K562 (cell line): Measurements from ENCODE around the gene PRKAR2B. TPM values are rescaled to one million over a fixed set of nuclear protein-coding genes. Genes with fewer than 3 reads are reported as not detected.

ENCODE experiments used
- BRD9 ChIP-seq: fragments of 450-650 bp; IDR thresholded peaks from 2 replicates; pipeline ENCODE4 v1.6.1; 2018; ENCODE audit warnings: low read depth; ENCODE audit not compliant: partially characterized antibody
- BRF1 ChIP-seq: IDR thresholded peaks from 3 replicates; pipeline ENCODE4 v1.6.1; 2011; ENCODE audit warnings: borderline replicate concordance, mild to moderate bottlenecking; ENCODE audit not compliant: insufficient read length; ENCODE audit errors: extremely low read depth
- CTBP1 ChIP-seq: fragments of 450-650 bp; IDR thresholded peaks from 2 replicates; pipeline ENCODE4 v1.6.1; 2016; ENCODE audit warnings: borderline replicate concordance
- ELF4 ChIP-seq: fragments of 450-650 bp; formaldehyde crosslinking; IDR thresholded peaks from 2 replicates; pipeline ENCODE4 v1.4.0; 2022; ENCODE audit warnings: missing genetic modification characterization
- EP400 ChIP-seq: fragments of 450-650 bp; IDR thresholded peaks from 2 replicates; pipeline ENCODE4 v1.6.1; 2017; ENCODE audit warnings: antibody characterized with exemption, mild to moderate bottlenecking, moderate library complexity
- FOXA1 ChIP-seq: fragments of 450-650 bp; IDR thresholded peaks from 2 replicates; pipeline ENCODE4 v1.6.1; 2016; ENCODE audit warnings: mild to moderate bottlenecking, borderline replicate concordance
- FOXP1 ChIP-seq: sonication (generic); formaldehyde crosslinking; IDR thresholded peaks from 2 replicates; pipeline ENCODE4 v1.8.0; 2022; ENCODE audit warnings: mild to moderate bottlenecking, missing genetic modification reagents
- GABPB1 ChIP-seq: sonication (generic); formaldehyde crosslinking; IDR thresholded peaks from 2 replicates; pipeline ENCODE4 v1.8.0; 2022; ENCODE audit warnings: mild to moderate bottlenecking, missing genetic modification reagents
- HMG20A ChIP-seq: fragments of 450-650 bp; formaldehyde crosslinking; conservative IDR thresholded peaks from 2 replicates; pipeline ENCODE4 v1.4.0; 2020; ENCODE audit warnings: mild to moderate bottlenecking, mixed read lengths
- HNRNPH1 ChIP-seq: fragments of 200-400 bp; formaldehyde crosslinking; optimal IDR thresholded peaks from 2 replicates; pipeline ENCODE3; 2017; ENCODE audit warnings: low read depth, mild to moderate bottlenecking, low read length, moderate library complexity
- KHSRP ChIP-seq: fragments of 450-650 bp; IDR thresholded peaks from 2 replicates; pipeline ENCODE4 v1.6.1; 2017
- MAZ ChIP-seq, 2 experiments: fragments of 450-650 bp in 1 of 2; sonication (generic) in 1 of 2; formaldehyde crosslinking; IDR thresholded peaks in 1 of 2; conservative IDR thresholded peaks in 1 of 2; 2 replicates each; pipeline versions ENCODE4 v1.4.0 to v1.5.0; 2020; ENCODE audit warnings: mild to moderate bottlenecking in 1 of 2, missing genetic modification reagents in 1 of 2
- OTX1 ChIP-seq: fragments of 450-650 bp; formaldehyde crosslinking; IDR thresholded peaks from 2 replicates; pipeline ENCODE4 v1.4.0; 2022; ENCODE audit warnings: mild to moderate bottlenecking
- PHB ChIP-seq: fragments of 250-450 bp; sonication (Bioruptor Pico); IDR thresholded peaks from 2 replicates; pipeline ENCODE4 v1.5.0; 2021
- PPARD ChIP-seq: fragments of 250-450 bp; sonication (Bioruptor Pico); IDR thresholded peaks from 2 replicates; pipeline ENCODE4 v1.8.0; 2022; ENCODE audit warnings: inconsistent platforms, mild to moderate bottlenecking, moderate library complexity
- SPI1 ChIP-seq: IDR thresholded peaks from 2 replicates; pipeline ENCODE4 v1.6.1; 2011; ENCODE audit warnings: low read depth, low read length, control low read depth, borderline replicate concordance
- TARDBP ChIP-seq: fragments of 450-650 bp; IDR thresholded peaks from 2 replicates; pipeline ENCODE4 v1.6.1; 2016
- TCF7 ChIP-seq: sonication (generic); IDR thresholded peaks from 2 replicates; pipeline ENCODE4 v1.6.1; 2016; ENCODE audit warnings: antibody characterized with exemption, borderline replicate concordance
- TCFL5 ChIP-seq: fragments of 250-450 bp; sonication (Bioruptor Pico); conservative IDR thresholded peaks from 2 replicates; pipeline ENCODE4 v1.6.1; 2021; ENCODE audit warnings: mild to moderate bottlenecking, moderate library complexity, matching md5 sums
- TOE1 ChIP-seq, 2 experiments: fragments of 450-650 bp in 1 of 2; sonication (generic) in 1 of 2; formaldehyde crosslinking in 1 of 2; IDR thresholded peaks; 2 replicates each; pipeline versions ENCODE4 v1.7.1 to v1.8.0; 2016 to 2022; ENCODE audit warnings: borderline replicate concordance in 2 of 2, mild to moderate bottlenecking in 2 of 2, antibody characterized with exemption in 1 of 2, inconsistent platforms in 1 of 2, low read depth in 1 of 2, missing genetic modification reagents in 1 of 2, moderate library complexity in 1 of 2
- ZFP1 ChIP-seq: fragments of 450-650 bp; formaldehyde crosslinking; IDR thresholded peaks from 2 replicates; pipeline ENCODE4 v1.4.0; 2020; ENCODE audit warnings: mild to moderate bottlenecking, mixed read lengths
- ZKSCAN1 ChIP-seq: fragments of 150-350 bp; IDR thresholded peaks from 2 replicates; pipeline ENCODE4 v1.6.1; 2016; ENCODE audit warnings: low read depth, low read length
- ZNF384 ChIP-seq: IDR thresholded peaks from 2 replicates; pipeline ENCODE4 v1.6.1; 2012; ENCODE audit warnings: low read depth, low read length, improper control_type of control experiment
- ZNF639 ChIP-seq, 2 experiments: fragments of 200-800 bp in 1 of 2; sonication (Bioruptor generic) in 1 of 2; sonication (generic) in 1 of 2; formaldehyde crosslinking in 1 of 2; IDR thresholded peaks in 1 of 2; conservative IDR thresholded peaks in 1 of 2; 2 replicates each; pipeline versions ENCODE4 v1.5.0 to v1.6.1; 2016 to 2020; ENCODE audit warnings: missing compliant biosample characterization in 1 of 2, missing genetic modification characterization in 1 of 2, missing genetic modification reagents in 1 of 2
- ZNF668 ChIP-seq: fragments of 250-450 bp; sonication (Bioruptor Pico); IDR thresholded peaks from 2 replicates; pipeline ENCODE4 v1.8.0; 2022; ENCODE audit warnings: mild to moderate bottlenecking, inconsistent platforms
- polyA plus RNA-seq, 8 experiments: library from polyadenylated mRNA; depleted of rRNA in 4 of 8; stranded (reverse) in 5 of 8; unstranded in 3 of 8; fragments of >200 nt; fragmentation: Nextera tagmentation in 2 of 8; fragmentation: Illumina TruSeq in 1 of 8; extraction: Ambion mirVana in 2 of 8; extraction: Trizol in 1 of 8; gene quantifications; 2 replicates each; pipeline versions ENCODE4 v1.2.1 to v1.2.3, GENCODE V29; 2011 to 2014; ENCODE audit warnings: inconsistent platforms in 1 of 8, missing spikeins in 1 of 8
- total RNA-seq, 7 experiments: library from RNA; depleted of rRNA in 6 of 7; stranded (reverse); fragments of >200 nt in 6 of 7; fragmentation: Illumina TruSeq in 2 of 7; extraction: Trizol in 2 of 7; gene quantifications; 2 replicates each; pipeline versions ENCODE4 v1.2.1 to v1.2.3, GENCODE V29; 2011 to 2021; ENCODE audit warnings: low replicate concordance in 1 of 7
- TF ChIP-seq, protein P1 (sequence below): fragments of 250-450 bp; sonication (Bioruptor Pico); IDR thresholded peaks from 2 replicates; pipeline ENCODE4 v1.8.0; 2021; ENCODE audit warnings: mild to moderate bottlenecking, moderate library complexity
- TF ChIP-seq, protein P2 (sequence below): fragments of 200-800 bp; sonication (Bioruptor generic); IDR thresholded peaks from 2 replicates; pipeline ENCODE4 v1.6.1; 2017; ENCODE audit warnings: missing genetic modification characterization, missing compliant biosample characterization

The PRKAR2B gene
- total and polyA plus RNA-seq, 9 of the 15 experiments (the other 6 are each of a cell fraction or from before 2014, with no cell fraction given) = 59.0 to 173 (median 129) TPM

DNA sequence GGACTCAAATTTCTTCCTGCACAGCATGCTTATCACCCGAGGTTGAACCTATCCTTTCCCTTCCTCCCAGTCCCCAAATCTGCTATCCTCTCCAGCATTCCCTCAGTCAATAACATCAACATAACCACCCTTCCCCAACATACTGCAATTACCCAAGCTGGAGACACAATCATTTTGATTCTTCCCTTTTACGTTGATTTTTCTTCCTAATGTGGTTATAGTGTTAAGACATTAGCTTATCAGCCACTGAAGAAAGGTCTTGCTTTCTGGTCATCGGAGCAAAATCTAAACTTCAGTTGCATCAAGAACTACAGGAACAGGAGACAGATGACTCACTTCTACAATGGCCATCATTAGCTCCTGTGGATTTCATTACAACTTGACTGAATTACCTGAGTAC lies 120.8 kb downstream of the PRKAR2B start (continued):
- no peak for TF ChIP-seq FOXA1
- TF ChIP-seq ZNF668 (CRISPR knock-in tag) = no peak
- no peak for TF ChIP-seq EP400
- no peak for TF ChIP-seq TARDBP
- no peak for TF ChIP-seq BRF1
- TF ChIP-seq CTBP1 = peak; percentile 70; the same call in 1 of the 2 replicates
- no peak for TF ChIP-seq ZFP1 (CRISPR knock-in tag)
- TF ChIP-seq FOXP1 = no peak
- TF ChIP-seq TCFL5 (CRISPR knock-in tag) = no peak
- TF ChIP-seq HMG20A = no peak
- TF ChIP-seq ZNF639 (CRISPR knock-in tag; conservative IDR thresholded peaks at IDR 0.05 in 1 of 2, IDR thresholded peaks at IDR 0.05 in 1 of 2) = no peak
- no peak for TF ChIP-seq TCF7
- TF ChIP-seq PPARD = no peak
- peak; percentile 70 for TF ChIP-seq BRD9
- TF ChIP-seq, protein P1, sequence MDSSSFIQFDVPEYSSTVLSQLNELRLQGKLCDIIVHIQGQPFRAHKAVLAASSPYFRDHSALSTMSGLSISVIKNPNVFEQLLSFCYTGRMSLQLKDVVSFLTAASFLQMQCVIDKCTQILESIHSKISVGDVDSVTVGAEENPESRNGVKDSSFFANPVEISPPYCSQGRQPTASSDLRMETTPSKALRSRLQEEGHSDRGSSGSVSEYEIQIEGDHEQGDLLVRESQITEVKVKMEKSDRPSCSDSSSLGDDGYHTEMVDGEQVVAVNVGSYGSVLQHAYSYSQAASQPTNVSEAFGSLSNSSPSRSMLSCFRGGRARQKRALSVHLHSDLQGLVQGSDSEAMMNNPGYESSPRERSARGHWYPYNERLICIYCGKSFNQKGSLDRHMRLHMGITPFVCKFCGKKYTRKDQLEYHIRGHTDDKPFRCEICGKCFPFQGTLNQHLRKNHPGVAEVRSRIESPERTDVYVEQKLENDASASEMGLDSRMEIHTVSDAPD (CRISPR knock-in tag) = no peak
- no peak for TF ChIP-seq SPI1
- TF ChIP-seq MAZ (CRISPR knock-in tag; conservative IDR thresholded peaks at IDR 0.05 in 1 of 2, IDR thresholded peaks at IDR 0.05 in 1 of 2) = 0 out of 4 replicates have a peak, but pooled peaks of 1 of the 2 experiments have one; percentile 31
- TF ChIP-seq PHB (CRISPR knock-in tag) = no peak
- no peak for TF ChIP-seq KHSRP
- TF ChIP-seq OTX1 (CRISPR knock-in tag) = peak; percentile 92
- TF ChIP-seq HNRNPH1 = no peak
- TF ChIP-seq ELF4 (CRISPR knock-in tag) = no peak
- no peak for TF ChIP-seq ZKSCAN1
- TF ChIP-seq, protein P2, sequence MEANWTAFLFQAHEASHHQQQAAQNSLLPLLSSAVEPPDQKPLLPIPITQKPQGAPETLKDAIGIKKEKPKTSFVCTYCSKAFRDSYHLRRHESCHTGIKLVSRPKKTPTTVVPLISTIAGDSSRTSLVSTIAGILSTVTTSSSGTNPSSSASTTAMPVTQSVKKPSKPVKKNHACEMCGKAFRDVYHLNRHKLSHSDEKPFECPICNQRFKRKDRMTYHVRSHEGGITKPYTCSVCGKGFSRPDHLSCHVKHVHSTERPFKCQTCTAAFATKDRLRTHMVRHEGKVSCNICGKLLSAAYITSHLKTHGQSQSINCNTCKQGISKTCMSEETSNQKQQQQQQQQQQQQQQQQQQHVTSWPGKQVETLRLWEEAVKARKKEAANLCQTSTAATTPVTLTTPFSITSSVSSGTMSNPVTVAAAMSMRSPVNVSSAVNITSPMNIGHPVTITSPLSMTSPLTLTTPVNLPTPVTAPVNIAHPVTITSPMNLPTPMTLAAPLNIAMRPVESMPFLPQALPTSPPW (CRISPR knock-in tag) = no peak
- TF ChIP-seq ZNF384 = no peak
- TF ChIP-seq TOE1 (IDR thresholded peaks at IDR 0.05; ENCODE audit: borderline replicate concordance) = no peak
- TF ChIP-seq TOE1 (CRISPR knock-in tag; IDR thresholded peaks at IDR 0.05; ENCODE audit: borderline replicate concordance, low read depth) = no peak
- no peak for TF ChIP-seq GABPB1 (CRISPR knock-in tag)
